Nephron progenitor cell (in vitro differentiated cells): ENCODE results near the gene CD46.
A peak's percentile ranks its signal among the peaks of the same experiment; 100 is the strongest.
"Not testable (repeated sequence)": the region's sequence is repeated elsewhere in the genome, so short reads cannot be mapped to it uniquely, and the experiment has no call there.

Experiments
- DNase-seq: peaks from one replicate; pipeline ENCODE4 v3.0.0; 2021
- H3K27ac Mint-ChIP-seq: 2 replicates; pipeline ENCODE4 v1.8.0; 2021; ENCODE audit warnings: mild to moderate bottlenecking, moderate library complexity, mixed read lengths
- H3K27me3 Mint-ChIP-seq: 2 replicates; pipeline ENCODE4 v1.8.0; 2021; ENCODE audit warnings: mild to moderate bottlenecking, low read depth, mixed read lengths; ENCODE audit not compliant: poor library complexity
- H3K36me3 Mint-ChIP-seq: 2 replicates; pipeline ENCODE4 v1.8.0; 2021; ENCODE audit warnings: low read depth, mixed read lengths
- H3K4me1 Mint-ChIP-seq: 2 replicates; pipeline ENCODE4 v1.8.0; 2021; ENCODE audit warnings: mixed read lengths
- H3K4me3 Mint-ChIP-seq: 2 replicates; pipeline ENCODE4 v1.8.0; 2021; ENCODE audit warnings: mild to moderate bottlenecking, moderate library complexity, mixed read lengths
- H3K9me3 Mint-ChIP-seq: 2 replicates; pipeline ENCODE4 v1.8.0; 2021; ENCODE audit warnings: mild to moderate bottlenecking, moderate library complexity, mixed read lengths
- CTCF ChIP-seq: fragments of 200-600 bp; sonication (generic); IDR thresholded peaks from 2 replicates; pipeline ENCODE4 v1.5.0; 2021; ENCODE audit warnings: antibody characterized with exemption

CD46 gene

GRCh38 chr1:207745285-207745684 is 6.6 kb upstream of the CD46 start:
- Mint-ChIP-seq H3K36me3 (peaks cover 6% of the 10 kb centered on the region), H3K9me3 (peaks cover 17% of the 10 kb centered on the region), H3K27me3 (peaks cover 9% of the 10 kb centered on the region), H3K4me1 (peaks cover 14% of the 10 kb centered on the region), H3K27ac (no peak overlapping the region), H3K4me3 (no peak overlapping the region)
- DNase-seq, result no peak
- TF ChIP-seq CTCF, result no peak

DNA sequence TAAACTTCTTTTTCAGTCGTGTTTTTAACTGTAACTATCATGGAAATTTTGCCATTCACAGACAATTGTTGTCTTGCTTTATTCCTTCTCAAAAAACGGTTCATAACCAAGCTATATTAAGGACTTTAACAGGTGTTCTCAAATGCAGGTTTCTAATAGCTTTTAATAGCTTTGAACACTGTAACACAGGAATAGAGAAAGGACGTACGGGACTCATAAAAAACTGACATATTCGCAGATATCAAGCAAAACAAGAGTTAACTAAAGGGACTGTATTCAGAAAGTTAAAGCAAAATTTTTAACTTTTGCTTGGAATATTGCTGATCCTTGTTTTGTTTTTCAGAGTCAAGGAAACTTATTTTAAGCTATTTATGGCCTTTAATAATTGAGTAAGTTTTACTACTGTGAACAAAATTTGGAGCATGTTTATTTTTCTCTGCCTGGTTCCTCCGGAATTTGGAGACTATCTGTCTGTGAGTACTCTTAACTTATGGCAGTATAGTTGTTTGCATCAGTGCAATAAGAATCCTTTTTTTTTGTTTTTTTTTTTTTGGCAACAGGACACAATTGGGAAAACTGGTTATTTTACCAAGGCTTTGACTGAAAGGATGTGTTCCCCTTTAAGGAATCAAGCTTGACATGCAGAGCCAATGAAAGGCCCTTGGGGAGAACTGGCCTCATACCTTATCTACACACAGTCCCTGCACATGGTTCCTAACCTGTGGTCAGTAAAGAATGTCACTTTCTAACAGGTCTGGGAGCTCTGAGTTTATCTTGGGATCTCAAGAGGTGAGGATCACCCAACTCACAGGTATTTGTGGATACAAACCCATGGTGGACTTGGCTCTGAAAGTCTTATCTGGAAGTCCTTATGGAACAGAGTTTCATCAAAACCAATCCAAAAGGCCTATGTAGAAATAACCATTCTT is 5.8 kb upstream of the CD46 start:
- H3K4me1 Mint-ChIP-seq, result peaks cover 19% of the 10 kb centered on the region
- no peak overlapping the region for H3K4me3 Mint-ChIP-seq
- H3K27ac Mint-ChIP-seq, result no peak overlapping the region
- no peak for TF ChIP-seq CTCF
- peaks cover 13% of the 10 kb centered on the region for H3K9me3 Mint-ChIP-seq
- peaks cover 6% of the 10 kb centered on the region for H3K36me3 Mint-ChIP-seq
- DNase-seq, result no peak
- H3K27me3 Mint-ChIP-seq, result peaks cover 9% of the 10 kb centered on the region

DNA sequence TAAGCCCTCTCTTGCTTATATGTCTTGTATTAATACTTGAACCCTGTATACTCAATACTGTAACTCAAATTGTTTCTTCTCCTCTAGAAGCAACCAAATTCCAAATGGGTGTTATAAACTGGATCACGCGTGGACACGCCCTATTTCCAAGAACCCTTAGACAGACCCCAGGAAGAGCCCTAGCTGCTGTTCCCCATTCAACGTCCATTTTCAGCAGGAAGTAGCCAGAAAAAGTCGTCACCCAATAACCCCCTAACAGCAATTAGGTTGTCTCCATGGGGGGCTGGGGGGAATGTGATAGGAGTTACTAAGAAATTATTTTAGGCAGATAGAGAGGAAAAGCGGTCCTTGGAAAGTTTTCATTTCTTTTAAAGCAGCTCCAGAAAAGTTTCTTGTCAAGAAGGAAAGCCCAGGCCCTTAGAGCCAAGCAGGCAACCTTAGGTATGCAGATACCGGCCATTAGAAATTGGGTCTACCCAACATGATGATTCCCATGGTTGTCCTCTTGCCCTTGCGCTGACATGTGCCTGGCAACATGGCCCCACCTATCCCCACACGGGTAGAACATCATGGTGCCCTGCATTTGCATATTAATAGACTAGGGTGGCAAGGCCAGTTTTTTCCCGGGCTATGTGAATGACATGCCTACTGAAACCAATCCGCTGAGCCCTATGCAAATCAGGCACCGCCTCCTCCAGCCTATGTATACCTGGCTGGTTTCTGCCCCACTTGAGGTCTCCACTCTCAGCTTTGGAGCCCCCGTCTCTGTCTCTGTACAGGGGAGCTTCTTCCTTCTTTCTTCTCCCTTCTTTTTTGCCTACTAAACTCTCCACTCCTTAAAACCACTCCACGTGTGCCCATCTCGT is 4.0 kb upstream of the CD46 start:
- no peak for TF ChIP-seq CTCF

DNA sequence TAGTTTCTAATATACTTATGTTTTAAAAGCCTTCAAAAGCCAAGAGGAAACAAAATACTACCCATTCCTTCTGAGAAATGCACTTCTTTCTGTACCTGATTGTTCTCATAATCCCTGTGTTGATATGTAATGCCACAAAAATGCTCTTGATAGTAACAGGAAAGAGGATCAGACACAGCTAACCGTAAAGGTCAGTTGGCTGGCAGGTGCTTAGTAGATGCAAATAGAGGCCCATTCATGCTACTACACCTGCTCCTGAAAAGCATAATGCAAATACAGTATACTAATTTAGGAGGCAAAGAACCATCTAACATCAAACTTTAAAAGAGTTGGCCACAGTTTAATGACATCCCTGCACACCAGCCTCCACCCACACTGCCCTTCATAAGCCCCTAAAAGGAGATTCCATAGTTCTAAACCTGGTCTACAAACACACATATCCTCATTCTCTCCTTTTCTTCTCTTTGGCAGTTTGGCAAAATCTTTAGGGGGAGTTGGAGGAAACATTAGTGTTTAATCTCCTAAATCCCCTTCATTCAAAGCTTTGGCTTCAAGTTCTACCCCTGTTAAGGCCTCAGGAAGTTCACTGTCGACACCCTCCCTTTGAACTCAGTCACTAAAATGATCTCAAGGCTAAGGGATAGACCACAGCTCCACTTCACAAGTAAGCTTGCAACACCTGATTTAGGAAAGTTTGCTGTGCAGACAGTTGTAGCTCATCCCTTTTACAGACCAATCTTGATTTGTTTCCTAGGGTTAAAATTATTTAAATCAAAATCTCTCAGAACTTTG is 2.9 kb upstream of the CD46 start:
- no peaks in the 10 kb centered on the region for H3K36me3 Mint-ChIP-seq
- DNase-seq, result no peak
- no peaks in the 10 kb centered on the region for H3K9me3 Mint-ChIP-seq
- peaks cover 40% of the 10 kb centered on the region for H3K4me1 Mint-ChIP-seq
- H3K4me3 Mint-ChIP-seq, result no peak overlapping the region
- H3K27ac Mint-ChIP-seq, result peak overlapping the region; percentile 20
- TF ChIP-seq CTCF, result no peak
- H3K27me3 Mint-ChIP-seq, result peaks cover 9% of the 10 kb centered on the region

More for the DNA sequence above, 4.0 kb upstream of the CD46 start:
- H3K9me3 Mint-ChIP-seq, result no peaks in the 10 kb centered on the region
- DNase-seq, result no peak
- peaks cover 9% of the 10 kb centered on the region for H3K27me3 Mint-ChIP-seq
- H3K4me3 Mint-ChIP-seq, result no peak overlapping the region
- peaks cover 30% of the 10 kb centered on the region for H3K4me1 Mint-ChIP-seq
- H3K36me3 Mint-ChIP-seq, result no peaks in the 10 kb centered on the region
- no peak overlapping the region for H3K27ac Mint-ChIP-seq

DNA sequence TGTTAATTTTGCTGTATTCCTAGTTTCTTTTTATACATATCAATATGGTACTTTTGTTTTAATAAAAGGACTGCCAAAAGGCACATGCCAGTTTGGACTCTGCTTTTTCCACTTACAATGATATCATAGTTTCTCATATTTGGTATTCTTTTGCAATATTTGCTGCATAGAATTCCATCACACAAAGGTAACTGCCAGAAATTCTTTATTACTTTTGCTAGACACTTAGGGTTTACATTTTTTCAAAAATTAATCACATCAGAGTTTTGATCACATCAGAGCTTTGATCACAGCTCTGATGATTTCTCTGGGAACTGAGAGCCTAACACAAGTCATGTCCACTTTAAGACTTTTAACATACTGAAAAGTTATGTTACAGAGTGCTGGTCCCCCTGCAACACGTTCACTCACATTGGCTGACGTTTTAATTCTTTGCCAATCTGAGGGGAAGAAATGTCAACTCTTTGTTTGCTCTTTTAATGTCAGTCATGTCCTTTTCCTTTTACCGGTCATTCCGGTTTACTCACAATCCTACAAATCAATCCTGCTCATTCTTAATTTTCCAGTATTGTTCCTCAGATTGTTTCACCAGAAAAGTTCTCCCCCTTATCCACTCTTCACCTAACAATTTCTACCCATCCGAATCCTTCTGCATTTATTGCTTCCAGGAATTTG is 1.1 kb upstream of the CD46 start:
- DNase-seq, result no peak
- no peaks in the 10 kb centered on the region for H3K36me3 Mint-ChIP-seq
- H3K27me3 Mint-ChIP-seq, result peaks cover 9% of the 10 kb centered on the region
- no peaks in the 10 kb centered on the region for H3K9me3 Mint-ChIP-seq
- peaks cover 58% of the 10 kb centered on the region for H3K4me1 Mint-ChIP-seq
- H3K27ac Mint-ChIP-seq, result no peak overlapping the region
- peak overlapping the region; percentile 100 for H3K4me3 Mint-ChIP-seq
- no peak for TF ChIP-seq CTCF

GRCh38 chr1:207751463-207751789 is 428 bp upstream of the CD46 start:
- Mint-ChIP-seq H3K27ac (peak overlapping the region; percentile 98), H3K4me3 (peak overlapping the region; percentile 100), H3K4me1 (peaks cover 65% of the 10 kb centered on the region)
- not testable (repeated sequence) for DNase-seq, H3K36me3 Mint-ChIP-seq, H3K9me3 Mint-ChIP-seq, H3K27me3 Mint-ChIP-seq
